ENCODE measurements around the gene FOXC1.

DNA sequence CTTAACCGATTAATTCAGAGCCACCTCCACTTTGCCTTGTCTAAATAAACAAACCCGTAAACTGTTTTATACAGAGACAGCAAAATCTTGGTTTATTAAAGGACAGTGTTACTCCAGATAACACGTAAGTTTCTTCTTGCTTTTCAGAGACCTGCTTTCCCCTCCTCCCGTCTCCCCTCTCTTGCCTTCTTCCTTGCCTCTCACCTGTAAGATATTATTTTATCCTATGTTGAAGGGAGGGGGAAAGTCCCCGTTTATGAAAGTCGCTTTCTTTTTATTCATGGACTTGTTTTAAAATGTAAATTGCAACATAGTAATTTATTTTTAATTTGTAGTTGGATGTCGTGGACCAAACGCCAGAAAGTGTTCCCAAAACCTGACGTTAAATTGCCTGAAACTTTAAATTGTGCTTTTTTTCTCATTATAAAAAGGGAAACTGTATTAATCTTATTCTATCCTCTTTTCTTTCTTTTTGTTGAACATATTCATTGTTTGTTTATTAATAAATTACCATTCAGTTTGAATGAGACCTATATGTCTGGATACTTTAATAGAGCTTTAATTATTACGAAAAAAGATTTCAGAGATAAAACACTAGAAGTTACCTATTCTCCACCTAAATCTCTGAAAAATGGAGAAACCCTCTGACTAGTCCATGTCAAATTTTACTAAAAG, 2.7 kb downstream of the FOXC1 start:
- TF ChIP-seq POLR2AphosphoS5 (IDR thresholded peaks at IDR 0.05) (no peak), RAD21 (conservative IDR thresholded peaks at IDR 0.05) (no peak), TAF1 (IDR thresholded peaks at IDR 0.05; ENCODE audit: low read depth) (no peak), EZH2 (IDR thresholded peaks at IDR 0.05; ENCODE audit: borderline replicate concordance, insufficient read depth, low read length, poor library complexity, severe bottlenecking) (no peak)
- TF ChIP-seq, protein P1, sequence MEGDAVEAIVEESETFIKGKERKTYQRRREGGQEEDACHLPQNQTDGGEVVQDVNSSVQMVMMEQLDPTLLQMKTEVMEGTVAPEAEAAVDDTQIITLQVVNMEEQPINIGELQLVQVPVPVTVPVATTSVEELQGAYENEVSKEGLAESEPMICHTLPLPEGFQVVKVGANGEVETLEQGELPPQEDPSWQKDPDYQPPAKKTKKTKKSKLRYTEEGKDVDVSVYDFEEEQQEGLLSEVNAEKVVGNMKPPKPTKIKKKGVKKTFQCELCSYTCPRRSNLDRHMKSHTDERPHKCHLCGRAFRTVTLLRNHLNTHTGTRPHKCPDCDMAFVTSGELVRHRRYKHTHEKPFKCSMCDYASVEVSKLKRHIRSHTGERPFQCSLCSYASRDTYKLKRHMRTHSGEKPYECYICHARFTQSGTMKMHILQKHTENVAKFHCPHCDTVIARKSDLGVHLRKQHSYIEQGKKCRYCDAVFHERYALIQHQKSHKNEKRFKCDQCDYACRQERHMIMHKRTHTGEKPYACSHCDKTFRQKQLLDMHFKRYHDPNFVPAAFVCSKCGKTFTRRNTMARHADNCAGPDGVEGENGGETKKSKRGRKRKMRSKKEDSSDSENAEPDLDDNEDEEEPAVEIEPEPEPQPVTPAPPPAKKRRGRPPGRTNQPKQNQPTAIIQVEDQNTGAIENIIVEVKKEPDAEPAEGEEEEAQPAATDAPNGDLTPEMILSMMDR (IDR thresholded peaks at IDR 0.05; ENCODE audit: poor library complexity, severe bottlenecking), result no peak
- TF ChIP-seq, protein P2, sequence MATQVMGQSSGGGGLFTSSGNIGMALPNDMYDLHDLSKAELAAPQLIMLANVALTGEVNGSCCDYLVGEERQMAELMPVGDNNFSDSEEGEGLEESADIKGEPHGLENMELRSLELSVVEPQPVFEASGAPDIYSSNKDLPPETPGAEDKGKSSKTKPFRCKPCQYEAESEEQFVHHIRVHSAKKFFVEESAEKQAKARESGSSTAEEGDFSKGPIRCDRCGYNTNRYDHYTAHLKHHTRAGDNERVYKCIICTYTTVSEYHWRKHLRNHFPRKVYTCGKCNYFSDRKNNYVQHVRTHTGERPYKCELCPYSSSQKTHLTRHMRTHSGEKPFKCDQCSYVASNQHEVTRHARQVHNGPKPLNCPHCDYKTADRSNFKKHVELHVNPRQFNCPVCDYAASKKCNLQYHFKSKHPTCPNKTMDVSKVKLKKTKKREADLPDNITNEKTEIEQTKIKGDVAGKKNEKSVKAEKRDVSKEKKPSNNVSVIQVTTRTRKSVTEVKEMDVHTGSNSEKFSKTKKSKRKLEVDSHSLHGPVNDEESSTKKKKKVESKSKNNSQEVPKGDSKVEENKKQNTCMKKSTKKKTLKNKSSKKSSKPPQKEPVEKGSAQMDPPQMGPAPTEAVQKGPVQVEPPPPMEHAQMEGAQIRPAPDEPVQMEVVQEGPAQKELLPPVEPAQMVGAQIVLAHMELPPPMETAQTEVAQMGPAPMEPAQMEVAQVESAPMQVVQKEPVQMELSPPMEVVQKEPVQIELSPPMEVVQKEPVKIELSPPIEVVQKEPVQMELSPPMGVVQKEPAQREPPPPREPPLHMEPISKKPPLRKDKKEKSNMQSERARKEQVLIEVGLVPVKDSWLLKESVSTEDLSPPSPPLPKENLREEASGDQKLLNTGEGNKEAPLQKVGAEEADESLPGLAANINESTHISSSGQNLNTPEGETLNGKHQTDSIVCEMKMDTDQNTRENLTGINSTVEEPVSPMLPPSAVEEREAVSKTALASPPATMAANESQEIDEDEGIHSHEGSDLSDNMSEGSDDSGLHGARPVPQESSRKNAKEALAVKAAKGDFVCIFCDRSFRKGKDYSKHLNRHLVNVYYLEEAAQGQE (IDR thresholded peaks at IDR 0.05; ENCODE audit: borderline replicate concordance), result no peak

Data from neural cell (in vitro differentiated cells).